ENCODE results near the gene CASK. TPM values are rescaled to one million over a fixed set of nuclear protein-coding genes. Genes with fewer than 3 reads are reported as not detected.

CASK gene, protein sequence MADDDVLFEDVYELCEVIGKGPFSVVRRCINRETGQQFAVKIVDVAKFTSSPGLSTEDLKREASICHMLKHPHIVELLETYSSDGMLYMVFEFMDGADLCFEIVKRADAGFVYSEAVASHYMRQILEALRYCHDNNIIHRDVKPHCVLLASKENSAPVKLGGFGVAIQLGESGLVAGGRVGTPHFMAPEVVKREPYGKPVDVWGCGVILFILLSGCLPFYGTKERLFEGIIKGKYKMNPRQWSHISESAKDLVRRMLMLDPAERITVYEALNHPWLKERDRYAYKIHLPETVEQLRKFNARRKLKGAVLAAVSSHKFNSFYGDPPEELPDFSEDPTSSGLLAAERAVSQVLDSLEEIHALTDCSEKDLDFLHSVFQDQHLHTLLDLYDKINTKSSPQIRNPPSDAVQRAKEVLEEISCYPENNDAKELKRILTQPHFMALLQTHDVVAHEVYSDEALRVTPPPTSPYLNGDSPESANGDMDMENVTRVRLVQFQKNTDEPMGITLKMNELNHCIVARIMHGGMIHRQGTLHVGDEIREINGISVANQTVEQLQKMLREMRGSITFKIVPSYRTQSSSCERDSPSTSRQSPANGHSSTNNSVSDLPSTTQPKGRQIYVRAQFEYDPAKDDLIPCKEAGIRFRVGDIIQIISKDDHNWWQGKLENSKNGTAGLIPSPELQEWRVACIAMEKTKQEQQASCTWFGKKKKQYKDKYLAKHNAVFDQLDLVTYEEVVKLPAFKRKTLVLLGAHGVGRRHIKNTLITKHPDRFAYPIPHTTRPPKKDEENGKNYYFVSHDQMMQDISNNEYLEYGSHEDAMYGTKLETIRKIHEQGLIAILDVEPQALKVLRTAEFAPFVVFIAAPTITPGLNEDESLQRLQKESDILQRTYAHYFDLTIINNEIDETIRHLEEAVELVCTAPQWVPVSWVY
- polyA plus RNA-seq (2013), result 20.2 TPM in 2 replicates

DNA sequence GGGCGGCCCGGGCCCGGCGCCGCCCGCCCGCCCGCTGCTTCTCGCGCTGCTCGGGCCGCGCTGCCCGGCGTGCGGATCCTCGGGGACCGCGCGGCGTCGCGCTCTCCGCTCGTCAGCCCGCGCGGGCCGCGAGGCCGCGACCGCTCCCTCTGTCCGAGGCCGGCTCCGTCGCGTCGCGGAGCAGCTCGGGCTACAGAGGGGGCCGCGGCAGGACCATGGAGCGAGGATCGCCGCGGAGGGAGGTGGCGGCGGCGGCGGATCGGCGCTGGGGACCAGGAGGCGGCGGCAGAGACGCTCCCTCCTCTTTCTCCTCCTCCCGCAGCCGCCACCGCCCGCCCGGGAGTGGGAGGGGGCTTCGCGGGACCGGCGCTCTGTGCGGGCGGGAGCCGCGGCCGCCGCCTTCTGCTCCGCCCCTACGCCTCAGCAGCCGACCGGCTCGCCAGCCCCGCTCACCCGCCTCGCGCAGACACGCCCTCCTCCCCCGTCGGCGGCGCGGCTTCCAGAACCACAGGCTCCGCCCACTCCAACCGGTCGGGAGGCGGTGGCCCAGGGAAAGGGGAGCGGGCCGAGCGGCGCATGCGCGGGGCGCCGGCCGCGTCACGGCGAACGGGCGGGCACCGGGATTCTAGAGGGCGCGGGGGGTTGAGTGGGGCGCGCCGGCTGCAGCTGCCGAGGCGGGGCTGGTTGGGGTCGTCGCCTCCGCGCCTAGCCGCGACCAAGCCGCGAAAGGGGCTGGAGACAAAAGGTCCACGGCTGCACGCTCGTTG, at the start of gene CASK:
CASK (minus strand) TSS at position 344 of the 767 bp plus-strand sequence. CDS start 566 bp downstream, outside the sequence.
- no CpG with 5 or more reads among the region's 123 CpGs for WGBS (ENCODE audit: extremely low coverage, insufficient coverage, insufficient read length)
- Histone ChIP-seq H4K8ac (ENCODE audit: low read depth, low read length) (peak within 1 kb of the TSS; percentile 85), H2BK12ac (ENCODE audit: low read length) (no peak within 1 kb of the TSS)

DNA sequence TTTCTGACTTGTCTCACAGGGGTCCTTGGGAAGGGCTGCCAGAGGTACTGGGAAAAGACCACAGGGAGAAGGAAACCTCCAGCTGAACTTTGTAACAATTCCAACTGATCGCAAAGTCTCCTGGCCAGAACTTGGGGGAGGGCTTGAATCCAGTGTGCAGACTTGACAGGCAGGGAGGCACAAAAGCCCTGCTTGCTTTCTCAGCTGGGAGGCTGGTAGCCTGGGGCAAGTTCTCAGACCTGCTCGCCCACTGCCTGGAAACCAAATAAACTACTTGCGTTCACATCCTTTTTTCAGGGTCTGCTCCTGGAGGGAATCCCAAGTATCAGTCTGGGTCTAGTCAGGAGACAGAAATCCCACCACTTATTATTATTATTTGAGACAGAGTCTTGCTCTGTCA, 48.0 kb upstream of the CASK start:
- H3K27ac ChIP-seq (ENCODE audit: low read depth, low read length), result no peak overlapping the region
- no peaks in the 10 kb centered on the region for H3K79me2 ChIP-seq (ENCODE audit: control insufficient read depth, insufficient read depth, low read length, poor library complexity)
- H2BK12ac ChIP-seq (ENCODE audit: low read length), result no peak overlapping the region
- no peak overlapping the region for H2AK5ac ChIP-seq (ENCODE audit: low read length)
- no peak overlapping the region for H2AFZ ChIP-seq (ENCODE audit: insufficient read depth, low read length, poor library complexity)
- H3K4me1 ChIP-seq (ENCODE audit: control insufficient read depth in 1 of 2, insufficient read depth in 2 of 2, low read length in 2 of 2), result peaks cover 0 to 5% of the 10 kb centered on the region in 2 experiments
- no peak overlapping the region for H4K12ac ChIP-seq (ENCODE audit: low read depth, low read length)
- no peaks in the 10 kb centered on the region for H3K79me1 ChIP-seq (ENCODE audit: low read length)
- no peak overlapping the region for H3K4me2 ChIP-seq (ENCODE audit: low read length)
- H3K36me3 ChIP-seq (ENCODE audit: control insufficient read depth in 1 of 2, insufficient read depth in 2 of 2, low read length in 2 of 2), result no peaks in the 10 kb centered on the region
- H4K8ac ChIP-seq (ENCODE audit: low read depth, low read length), result no peak overlapping the region
- DNase-seq, result no peak
- no peak overlapping the region for H3K18ac ChIP-seq (ENCODE audit: low read length)
- H3K9ac ChIP-seq (ENCODE audit: low read length), result no peak overlapping the region
- no peak overlapping the region for H2BK5ac ChIP-seq (ENCODE audit: low read depth, low read length, poor library complexity)
- no peak overlapping the region for H4K91ac ChIP-seq (ENCODE audit: low read depth, low read length)
- no peak overlapping the region for H3K4me3 ChIP-seq (ENCODE audit: low read depth, low read length)
- no peak overlapping the region for H3K14ac ChIP-seq (ENCODE audit: low read length)
- H3K9me3 ChIP-seq (ENCODE audit: insufficient read depth, low read depth, low read length), result no peaks in the 10 kb centered on the region
- H2BK120ac ChIP-seq (ENCODE audit: insufficient read depth, low read length, poor library complexity), result no peak overlapping the region
- no peak overlapping the region for H3K4ac ChIP-seq (ENCODE audit: low read depth, low read length)
- no peak overlapping the region for H3K23ac ChIP-seq (ENCODE audit: low read length)
- no CpG with 5 or more reads among the region's 3 CpGs for WGBS (ENCODE audit: extremely low coverage, insufficient coverage, insufficient read length)
- no peaks in the 10 kb centered on the region for H3K27me3 ChIP-seq (ENCODE audit: insufficient read depth, low read length)

More for the DNA sequence above, at the start of gene CASK:
- Histone ChIP-seq H3K27me3 (ENCODE audit: insufficient read depth, low read length) (no peaks in the 10 kb centered on the region), H2BK120ac (ENCODE audit: insufficient read depth, low read length, poor library complexity) (peak within 1 kb of the TSS; percentile 76), H3K4me1 (ENCODE audit: control insufficient read depth in 1 of 2, insufficient read depth in 2 of 2, low read length in 2 of 2) (no peaks in the 10 kb centered on the region), H4K12ac (ENCODE audit: low read depth, low read length) (peak within 1 kb of the TSS; percentile 87), H3K4me2 (ENCODE audit: low read length) (peak within 1 kb of the TSS; percentile 90), H3K14ac (ENCODE audit: low read length) (peak within 1 kb of the TSS; percentile 85), H3K23ac (ENCODE audit: low read length) (no peak within 1 kb of the TSS), H2AFZ (ENCODE audit: insufficient read depth, low read length, poor library complexity) (peak within 1 kb of the TSS; percentile 78), H3K4me3 (ENCODE audit: low read depth, low read length) (peak within 1 kb of the TSS; percentile 89), H3K27ac (ENCODE audit: low read depth, low read length) (peak within 1 kb of the TSS; percentile 96), H2BK5ac (ENCODE audit: low read depth, low read length, poor library complexity) (peak within 1 kb of the TSS; percentile 82), H3K79me2 (ENCODE audit: control insufficient read depth, insufficient read depth, low read length, poor library complexity) (peaks cover 7% of the 10 kb centered on the region), H3K9ac (ENCODE audit: low read length) (peak within 1 kb of the TSS; percentile 93), H3K9me3 (ENCODE audit: insufficient read depth, low read depth, low read length) (no peaks in the 10 kb centered on the region), H3K18ac (ENCODE audit: low read length) (peak within 1 kb of the TSS; percentile 97), H3K4ac (ENCODE audit: low read depth, low read length) (peak within 1 kb of the TSS; percentile 55), H4K91ac (ENCODE audit: low read depth, low read length) (peak within 1 kb of the TSS; percentile 68), H3K79me1 (ENCODE audit: low read length) (peaks cover 6% of the 10 kb centered on the region), H3K36me3 (ENCODE audit: control insufficient read depth in 1 of 2, insufficient read depth in 2 of 2, low read length in 2 of 2) (no peaks in the 10 kb centered on the region), H2AK5ac (ENCODE audit: low read length) (no peak within 1 kb of the TSS)
- peak; percentile 84 to 85 for DNase-seq

DNA sequence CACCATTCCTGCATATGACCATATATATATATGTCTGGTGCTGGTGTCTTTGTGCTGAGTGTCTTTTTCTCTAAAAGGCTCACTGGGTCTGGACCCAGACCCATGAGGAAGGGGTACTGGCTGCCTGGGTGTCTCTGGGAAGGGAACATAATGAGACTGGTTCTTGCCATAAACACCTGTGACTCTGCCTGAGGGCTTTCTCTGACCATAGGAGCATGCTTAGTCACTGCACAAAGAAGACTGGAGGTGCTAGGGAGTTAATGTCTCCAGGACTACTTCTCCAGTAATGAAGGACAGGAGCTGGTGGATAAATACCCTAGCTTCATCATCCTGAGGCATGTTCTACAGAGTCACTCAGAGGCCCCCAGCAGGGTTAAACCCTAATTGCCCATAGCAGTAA, 47.1 kb upstream of the CASK start:
- H3K4me1 ChIP-seq (ENCODE audit: control insufficient read depth in 1 of 2, insufficient read depth in 2 of 2, low read length in 2 of 2), result peaks cover 0 to 5% of the 10 kb centered on the region in 2 experiments
- no peak for DNase-seq
- H3K27ac ChIP-seq (ENCODE audit: low read depth, low read length), result no peak overlapping the region
- H3K79me1 ChIP-seq (ENCODE audit: low read length), result no peaks in the 10 kb centered on the region
- no peaks in the 10 kb centered on the region for H3K9me3 ChIP-seq (ENCODE audit: insufficient read depth, low read depth, low read length)
- no peak overlapping the region for H2AFZ ChIP-seq (ENCODE audit: insufficient read depth, low read length, poor library complexity)
- H2BK120ac ChIP-seq (ENCODE audit: insufficient read depth, low read length, poor library complexity), result no peak overlapping the region
- no peak overlapping the region for H3K23ac ChIP-seq (ENCODE audit: low read length)
- H4K12ac ChIP-seq (ENCODE audit: low read depth, low read length), result no peak overlapping the region
- H3K36me3 ChIP-seq (ENCODE audit: control insufficient read depth in 1 of 2, insufficient read depth in 2 of 2, low read length in 2 of 2), result no peaks in the 10 kb centered on the region
- H3K4ac ChIP-seq (ENCODE audit: low read depth, low read length), result no peak overlapping the region
- H3K9ac ChIP-seq (ENCODE audit: low read length), result no peak overlapping the region
- H4K91ac ChIP-seq (ENCODE audit: low read depth, low read length), result no peak overlapping the region
- no peak overlapping the region for H2AK5ac ChIP-seq (ENCODE audit: low read length)
- H2BK5ac ChIP-seq (ENCODE audit: low read depth, low read length, poor library complexity), result no peak overlapping the region
- H3K4me3 ChIP-seq (ENCODE audit: low read depth, low read length), result no peak overlapping the region
- H3K18ac ChIP-seq (ENCODE audit: low read length), result no peak overlapping the region
- H3K27me3 ChIP-seq (ENCODE audit: insufficient read depth, low read length), result no peaks in the 10 kb centered on the region
- no peak overlapping the region for H3K4me2 ChIP-seq (ENCODE audit: low read length)
- no peaks in the 10 kb centered on the region for H3K79me2 ChIP-seq (ENCODE audit: control insufficient read depth, insufficient read depth, low read length, poor library complexity)
- H2BK12ac ChIP-seq (ENCODE audit: low read length), result no peak overlapping the region
- no peak overlapping the region for H3K14ac ChIP-seq (ENCODE audit: low read length)
- H4K8ac ChIP-seq (ENCODE audit: low read depth, low read length), result no peak overlapping the region

DNA sequence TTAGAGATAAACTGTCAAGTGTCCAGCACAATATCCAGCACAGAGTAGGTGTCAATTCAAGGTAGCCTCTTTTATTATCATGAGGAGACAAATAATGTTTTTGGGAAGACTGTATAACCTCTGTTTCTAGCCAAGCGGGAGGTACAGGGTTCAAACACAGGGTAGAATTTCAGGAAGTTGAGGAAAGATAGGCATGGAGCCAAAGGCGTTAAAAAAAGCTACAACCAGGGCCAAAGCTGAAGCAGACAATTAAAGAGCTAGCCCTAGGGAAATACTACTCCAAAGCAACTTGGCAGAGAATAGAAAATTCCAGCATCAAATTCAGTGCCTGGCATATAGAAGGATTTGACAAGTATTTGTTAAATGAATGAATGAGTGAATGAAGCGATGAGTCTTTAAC, 40.0 kb upstream of the CASK start:
- H3K36me3 ChIP-seq (ENCODE audit: control insufficient read depth in 1 of 2, insufficient read depth in 2 of 2, low read length in 2 of 2), result no peaks in the 10 kb centered on the region
- no peak overlapping the region for H2BK5ac ChIP-seq (ENCODE audit: low read depth, low read length, poor library complexity)
- no peak overlapping the region for H4K91ac ChIP-seq (ENCODE audit: low read depth, low read length)
- H3K9ac ChIP-seq (ENCODE audit: low read length), result no peak overlapping the region
- no peaks in the 10 kb centered on the region for H3K4me1 ChIP-seq (ENCODE audit: control insufficient read depth in 1 of 2, insufficient read depth in 2 of 2, low read length in 2 of 2)
- H3K4me2 ChIP-seq (ENCODE audit: low read length), result no peak overlapping the region
- no peak overlapping the region for H3K4me3 ChIP-seq (ENCODE audit: low read depth, low read length)
- whole genome bisulfite sequencing (ENCODE audit: extremely low coverage, insufficient coverage, insufficient read length), result no CpG with 5 or more reads among the region's 3 CpGs
- H2BK120ac ChIP-seq (ENCODE audit: insufficient read depth, low read length, poor library complexity), result no peak overlapping the region
- no peaks in the 10 kb centered on the region for H3K79me1 ChIP-seq (ENCODE audit: low read length)
- no peak overlapping the region for H3K18ac ChIP-seq (ENCODE audit: low read length)
- DNase-seq, result no peak
- no peak overlapping the region for H4K8ac ChIP-seq (ENCODE audit: low read depth, low read length)
- no peaks in the 10 kb centered on the region for H3K27me3 ChIP-seq (ENCODE audit: insufficient read depth, low read length)
- no peak overlapping the region for H3K23ac ChIP-seq (ENCODE audit: low read length)
- no peak overlapping the region for H3K14ac ChIP-seq (ENCODE audit: low read length)
- no peak overlapping the region for H3K4ac ChIP-seq (ENCODE audit: low read depth, low read length)
- H2AK5ac ChIP-seq (ENCODE audit: low read length), result no peak overlapping the region
- H3K79me2 ChIP-seq (ENCODE audit: control insufficient read depth, insufficient read depth, low read length, poor library complexity), result no peaks in the 10 kb centered on the region
- H3K27ac ChIP-seq (ENCODE audit: low read depth, low read length), result no peak overlapping the region
- H4K12ac ChIP-seq (ENCODE audit: low read depth, low read length), result no peak overlapping the region
- H2BK12ac ChIP-seq (ENCODE audit: low read length), result no peak overlapping the region
- no peak overlapping the region for H2AFZ ChIP-seq (ENCODE audit: insufficient read depth, low read length, poor library complexity)
- H3K9me3 ChIP-seq (ENCODE audit: insufficient read depth, low read depth, low read length), result no peaks in the 10 kb centered on the region
